NK-92 treated with Interleukin-12 subunit alpha and Interleukin-12 subunit beta, amount 100 ng/mL, for 24 hours (cell line): ENCODE data around the gene PRKD3.

Source experiments
- DNase-seq: peaks from one replicate; lab custom pipeline; 2025; lab: John Stamatoyannopoulos, UW

PRKD3 gene

DNA sequence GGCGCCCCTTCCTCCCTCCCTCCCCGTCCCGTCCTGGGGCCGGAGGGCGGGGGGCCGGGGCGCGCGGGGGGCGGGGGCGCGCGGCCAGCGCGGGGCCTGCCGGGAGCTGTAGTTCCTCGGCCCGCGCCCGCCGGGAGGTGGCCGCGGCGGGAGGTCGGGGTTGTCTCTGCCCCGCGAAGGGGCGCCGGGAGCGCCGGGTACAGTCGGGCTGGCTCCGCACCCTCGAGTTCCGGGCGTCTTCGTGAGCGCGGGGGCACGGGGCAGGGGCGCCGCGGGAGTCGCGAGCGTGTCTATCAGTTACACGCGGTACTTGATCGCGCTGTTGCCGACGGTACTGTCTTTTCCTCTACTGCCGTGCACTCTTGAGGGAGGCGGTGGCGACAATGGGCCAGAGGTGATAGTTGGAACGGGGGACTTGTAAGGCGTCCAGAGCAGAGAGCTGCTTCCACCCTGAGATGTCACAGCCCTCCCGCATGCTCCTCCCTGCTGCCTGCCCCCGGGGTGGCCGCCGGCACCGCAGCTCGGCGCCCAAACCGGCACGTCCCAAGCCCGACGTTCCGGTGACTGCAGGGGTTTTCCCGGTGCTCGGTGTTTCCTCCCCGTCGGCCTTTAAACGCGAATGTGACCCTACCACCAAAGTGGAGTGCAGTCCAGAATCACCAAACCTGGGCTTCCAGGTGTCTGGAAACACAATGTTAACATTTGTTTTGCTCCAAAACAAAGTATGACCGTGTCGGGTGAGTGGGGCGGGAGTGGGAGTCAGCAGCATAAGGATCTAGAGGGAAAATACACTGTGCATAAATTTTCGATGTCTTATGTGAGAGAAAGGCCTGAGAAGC lies at the start of gene PRKD3:
TSS of gene PRKD3 (minus strand) at position 48 of the 839 bp plus-strand sequence. CDS start 8,309 bp downstream, outside the sequence.
- DNase-seq, result no peak

DNA sequence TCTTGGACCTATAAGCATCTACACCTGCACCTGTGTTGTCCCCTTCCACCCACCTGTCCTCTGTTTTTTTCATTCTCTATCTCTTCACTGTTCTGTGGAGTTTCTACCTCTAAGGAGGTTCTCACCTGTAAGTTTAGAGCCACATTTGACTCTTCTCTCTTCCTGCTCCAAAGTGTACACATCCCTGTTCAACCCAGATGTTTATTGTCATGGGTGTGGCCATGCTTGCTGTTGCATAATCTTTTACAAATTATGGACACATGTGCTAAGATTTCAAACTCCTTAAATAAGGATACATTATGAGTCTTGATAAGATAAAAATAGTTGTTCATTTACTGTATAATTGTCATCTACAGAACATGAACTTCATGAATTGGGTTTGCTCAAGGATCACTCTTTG lies 47.4 kb upstream of the PRKD3 start:
- DNase-seq, result no peak

DNA sequence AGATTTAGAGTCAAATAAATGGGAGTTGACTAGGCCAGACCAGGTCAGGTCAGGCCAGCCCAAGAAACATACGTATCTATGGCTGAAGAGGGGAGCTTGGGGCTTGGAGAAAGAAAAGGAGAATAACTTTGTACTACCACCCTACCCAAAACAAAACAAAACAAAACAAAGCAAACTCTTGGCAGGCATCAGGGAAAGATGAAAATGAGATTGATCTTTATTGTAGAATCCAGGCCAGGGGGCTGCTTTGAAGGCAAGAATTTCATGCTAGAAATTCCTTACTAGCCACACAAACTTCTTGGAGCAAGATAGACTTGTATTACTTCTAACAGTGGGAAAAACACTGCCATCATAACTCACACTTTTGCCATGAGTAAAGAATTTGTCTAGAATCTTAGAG lies 46.0 kb upstream of the PRKD3 start:
- no peak for DNase-seq

DNA sequence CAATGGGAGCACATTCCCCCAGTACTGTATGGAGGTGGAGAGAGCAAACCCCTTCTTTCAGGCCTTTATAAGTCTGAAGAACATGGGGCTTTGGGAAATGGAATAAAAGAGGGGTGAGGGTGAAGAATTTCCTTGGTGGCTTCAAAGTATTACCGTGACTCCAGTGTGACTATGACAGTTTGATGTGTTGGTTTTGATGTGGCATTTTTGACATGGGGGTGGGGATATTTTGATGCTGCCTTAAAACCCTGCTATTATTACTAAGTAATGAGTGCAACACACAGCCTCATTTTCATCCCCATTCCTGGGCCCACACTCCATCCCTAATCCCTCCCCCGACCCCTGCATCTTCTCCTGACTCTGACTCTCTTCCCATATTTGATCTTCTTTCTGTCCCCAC lies 43.4 kb upstream of the PRKD3 start:
- DNase-seq, result no peak

DNA sequence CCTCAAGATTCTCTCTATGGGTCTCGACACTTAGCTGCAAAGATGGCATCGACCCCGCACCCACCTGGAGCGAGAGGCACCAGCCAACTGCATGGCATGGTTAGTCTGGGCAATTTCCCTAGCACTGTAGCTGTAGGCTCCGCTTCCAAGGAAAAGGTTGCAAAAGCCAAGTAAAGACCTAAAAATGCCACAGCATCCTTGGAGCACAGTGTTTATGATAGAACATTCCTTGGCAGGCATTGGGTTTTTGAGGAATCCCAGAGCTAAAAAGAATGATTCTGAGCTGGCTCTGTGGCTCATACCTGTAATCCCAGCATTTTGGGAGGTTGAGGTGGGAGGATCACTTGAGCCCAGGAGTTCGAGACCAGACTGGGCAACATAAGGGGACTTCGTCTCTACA lies 42.7 kb upstream of the PRKD3 start:
- no peak for DNase-seq

DNA sequence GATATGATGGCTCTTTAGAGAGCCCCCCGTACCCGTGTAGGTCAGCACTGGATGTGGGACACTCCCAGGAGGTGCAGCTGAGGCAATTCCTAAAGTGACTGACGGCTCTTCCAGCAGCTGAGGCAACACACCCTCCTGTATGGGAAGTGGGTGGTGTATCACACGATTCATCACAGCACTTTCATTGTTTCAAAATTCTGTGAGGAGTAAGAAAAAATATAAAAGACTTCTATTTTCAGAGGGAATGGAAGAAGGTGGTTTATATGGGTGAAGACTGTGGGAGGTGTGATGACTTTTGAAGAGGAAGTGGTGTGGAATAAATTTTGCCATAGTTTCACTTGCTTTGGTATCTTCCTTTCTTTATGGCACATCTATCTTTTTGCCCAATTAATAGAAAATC lies 42.1 kb upstream of the PRKD3 start:
- no peak for DNase-seq

DNA sequence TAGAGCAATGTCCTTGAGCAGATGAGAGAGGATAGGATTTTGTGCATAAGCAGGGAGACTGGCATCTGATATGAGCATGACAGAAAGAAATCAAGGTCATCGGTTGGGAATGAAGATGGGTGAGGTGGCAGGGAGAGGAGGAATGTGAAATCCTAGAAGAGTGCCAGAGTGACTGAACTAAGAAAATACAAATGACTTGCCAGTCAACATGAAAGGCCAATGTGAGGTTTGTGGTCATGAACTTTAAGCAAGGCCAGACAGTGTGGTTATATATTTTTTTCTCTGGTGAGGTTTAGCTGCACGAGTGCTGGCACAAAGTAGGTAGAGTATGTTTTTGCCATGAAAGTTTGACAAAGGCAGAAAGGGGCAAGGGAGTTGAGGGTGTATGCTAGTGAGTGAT lies 41.0 kb upstream of the PRKD3 start:
- no peak for DNase-seq

DNA sequence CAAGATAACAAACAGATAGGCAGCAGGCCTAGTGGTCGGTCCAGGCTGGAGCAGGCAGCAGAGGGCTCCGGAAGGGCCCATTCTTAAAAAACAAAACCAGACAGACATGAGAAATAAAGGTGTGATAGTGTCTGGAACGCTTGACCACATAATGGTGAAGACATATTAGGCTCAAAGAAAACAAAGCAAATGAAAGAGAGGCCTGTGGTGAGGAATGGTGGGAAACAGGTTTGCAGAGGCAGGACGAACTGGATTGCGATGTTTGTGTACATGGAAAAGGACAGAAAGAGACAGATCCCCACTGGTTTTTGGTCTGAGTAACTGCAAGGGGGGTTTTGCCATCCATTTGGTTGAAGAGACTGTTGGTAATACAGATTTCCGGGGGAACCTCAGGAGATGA lies 39.7 kb upstream of the PRKD3 start:
- DNase-seq, result no peak

DNA sequence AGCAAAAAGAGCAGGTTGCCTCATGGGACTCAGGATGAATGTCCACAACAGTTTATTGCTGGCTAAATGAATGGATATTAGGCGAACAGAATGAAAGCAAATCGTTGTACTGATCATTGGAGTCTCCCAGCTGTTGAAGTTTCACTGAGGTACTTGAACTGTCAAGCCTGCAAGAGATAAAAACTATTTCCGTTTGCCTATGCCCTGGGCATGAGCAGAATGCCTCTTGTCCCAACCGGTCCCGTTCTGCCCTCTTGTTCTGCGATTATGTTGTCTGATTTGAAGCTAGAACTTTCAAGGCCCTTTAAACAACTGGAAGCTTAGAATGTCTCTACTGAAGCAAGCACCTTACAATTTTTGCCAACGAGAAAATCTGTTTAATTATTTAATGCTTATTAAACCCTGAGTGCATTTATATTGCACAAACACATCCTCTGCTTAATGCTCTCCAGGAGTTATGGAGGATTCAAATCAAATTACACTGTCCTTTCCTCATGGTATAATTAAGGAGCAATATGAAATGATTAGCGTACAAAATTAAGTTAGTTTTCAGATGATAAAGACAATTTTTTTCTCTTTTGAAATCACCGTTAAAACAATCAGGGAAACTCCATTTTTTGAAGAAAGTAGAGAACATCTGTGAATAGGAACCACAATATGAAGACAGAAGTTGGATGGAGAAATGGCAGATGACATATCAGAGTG lies 37.5 kb upstream of the PRKD3 start:
- no peak for DNase-seq

DNA sequence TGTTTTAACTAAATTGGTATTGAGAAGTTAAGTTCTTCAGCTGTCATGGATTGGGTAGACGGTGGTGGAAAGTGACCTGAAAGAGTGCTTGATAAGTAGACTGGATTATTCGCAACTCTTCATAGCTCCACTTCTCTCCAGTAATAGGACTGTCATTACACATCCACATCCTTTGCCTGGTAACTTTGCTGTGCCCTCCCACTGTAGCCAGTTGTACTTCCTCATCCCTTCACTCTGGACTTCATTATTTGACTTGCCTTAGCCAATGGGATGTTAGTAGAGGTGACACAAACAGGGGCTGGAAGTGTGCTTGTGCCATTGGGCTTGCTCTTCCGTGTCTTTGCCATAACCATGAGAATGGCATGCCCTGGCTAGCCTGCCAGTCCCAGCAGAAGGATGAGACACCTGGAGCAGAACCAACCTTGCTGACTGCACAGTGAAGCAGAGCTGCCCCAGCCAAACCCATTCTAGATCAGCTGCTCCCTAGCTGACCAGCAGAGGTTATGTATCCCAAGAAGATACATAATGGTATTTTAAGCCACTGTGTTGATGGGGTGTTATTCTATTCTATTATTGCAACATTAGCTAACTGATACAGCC lies 36.7 kb upstream of the PRKD3 start:
- DNase-seq, result no peak

DNA sequence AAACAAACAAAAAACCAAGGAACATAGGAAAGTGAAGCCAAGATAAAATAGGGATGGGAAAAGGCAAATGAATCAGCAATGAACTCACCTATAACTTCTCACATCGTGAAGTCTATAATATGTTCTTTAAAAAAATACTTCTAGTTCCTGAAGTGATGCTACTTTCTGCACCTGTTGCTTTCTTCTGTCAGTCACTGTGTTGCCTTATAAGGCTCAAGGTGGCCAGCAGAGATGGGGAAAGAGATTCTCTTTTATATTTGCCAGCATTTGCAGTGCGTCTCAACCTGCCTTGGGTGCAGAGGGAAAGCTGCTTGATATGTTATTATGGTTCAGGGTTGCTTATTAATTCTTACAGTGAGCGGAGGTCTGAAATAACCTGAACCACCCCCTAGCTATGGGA lies 33.8 kb upstream of the PRKD3 start:
- no peak for DNase-seq

DNA sequence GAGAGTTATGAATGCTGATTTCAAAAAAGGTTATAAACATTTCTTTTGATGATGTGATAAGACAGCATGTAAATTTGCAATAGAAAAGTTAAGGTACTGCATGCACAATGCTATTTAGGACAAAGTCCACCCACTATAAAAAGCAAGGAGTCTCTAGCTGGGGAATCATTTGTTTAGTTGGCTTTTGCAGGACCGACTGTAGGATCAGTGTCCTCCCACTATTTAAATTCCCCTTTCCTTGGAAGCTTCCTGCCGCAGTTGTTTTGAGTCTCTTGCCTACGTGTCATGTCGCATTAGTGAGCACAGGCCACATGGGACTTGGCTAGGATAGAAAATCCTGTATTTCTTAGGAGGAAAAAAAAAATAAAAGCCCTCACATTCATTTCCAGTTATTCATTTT lies 32.9 kb upstream of the PRKD3 start:
- DNase-seq, result no peak

DNA sequence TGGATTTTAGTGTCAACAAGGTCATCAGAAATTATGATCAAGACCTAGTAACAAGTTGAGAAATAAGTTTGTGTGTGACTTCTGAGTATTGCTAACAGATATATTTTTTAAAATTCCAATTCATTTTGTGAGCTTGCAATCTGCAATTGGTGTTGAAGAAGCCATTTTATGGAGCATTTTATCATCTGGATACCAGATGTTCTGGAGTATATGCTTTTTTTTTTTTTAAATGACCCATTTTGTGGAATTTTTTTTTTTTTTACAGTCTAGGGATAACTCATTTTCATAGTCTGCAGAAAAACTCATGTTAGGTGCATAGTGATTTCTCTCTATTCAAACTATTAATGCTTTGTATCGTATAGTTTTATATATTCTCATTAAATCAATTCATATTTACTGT lies 32.4 kb upstream of the PRKD3 start:
- DNase-seq, result no peak

DNA sequence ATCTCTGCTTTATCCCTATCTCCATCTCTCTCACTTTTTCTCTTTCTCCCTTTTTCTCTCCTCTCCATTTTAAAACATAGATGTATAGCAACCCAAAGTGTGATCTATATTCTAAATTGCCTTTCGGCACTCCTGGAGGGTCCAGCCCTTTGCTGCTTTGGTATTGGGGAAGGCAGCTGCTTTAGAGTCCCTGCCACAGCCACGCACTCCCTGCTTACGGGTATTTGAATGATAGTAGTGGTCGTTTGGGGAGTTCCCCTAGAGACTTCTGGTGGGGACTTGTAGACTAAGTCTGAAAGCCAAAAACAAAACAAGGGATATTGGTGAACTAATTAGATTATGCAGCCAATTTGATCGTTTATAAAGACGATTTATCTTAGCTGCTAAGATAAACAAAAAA lies 31.7 kb upstream of the PRKD3 start:
- no peak for DNase-seq

DNA sequence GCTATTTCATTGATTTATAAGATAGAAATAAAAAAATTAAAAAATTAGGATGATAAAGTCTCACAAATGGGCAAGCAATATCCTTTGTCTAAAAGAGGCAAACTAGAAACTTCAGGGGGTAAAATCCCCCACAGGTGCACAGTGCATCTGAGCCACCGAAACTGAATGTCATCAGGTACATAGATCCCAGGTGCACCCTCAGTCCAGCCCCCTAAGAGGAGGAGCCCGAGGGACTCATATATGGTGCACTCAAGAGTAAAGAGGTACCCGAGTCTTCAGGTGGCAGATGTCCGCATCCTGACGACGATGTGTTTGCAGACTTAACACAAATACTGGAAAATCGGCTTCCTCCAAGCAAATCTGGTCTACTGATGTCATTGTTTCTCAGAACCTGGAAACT lies 31.1 kb upstream of the PRKD3 start:
- no peak for DNase-seq

DNA sequence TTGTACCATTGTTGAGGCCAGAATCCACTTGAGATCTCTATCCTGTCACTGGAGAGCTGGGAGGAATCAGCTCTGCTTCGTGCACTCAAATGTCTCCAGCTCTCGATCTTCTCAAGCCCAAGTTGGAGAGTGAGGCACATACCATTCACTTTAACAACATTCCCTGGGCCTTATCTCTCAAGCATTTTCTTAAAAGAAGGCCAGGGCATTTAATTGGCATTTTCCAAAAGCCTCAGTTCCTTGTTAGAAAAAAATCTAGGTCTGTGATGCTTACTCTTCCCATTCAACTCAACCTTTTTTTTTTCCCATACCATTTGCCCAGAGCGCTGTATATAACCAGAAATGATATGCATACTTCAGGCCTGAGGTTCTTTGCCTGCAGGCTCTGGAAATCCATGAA lies 29.9 kb upstream of the PRKD3 start:
- no peak for DNase-seq

DNA sequence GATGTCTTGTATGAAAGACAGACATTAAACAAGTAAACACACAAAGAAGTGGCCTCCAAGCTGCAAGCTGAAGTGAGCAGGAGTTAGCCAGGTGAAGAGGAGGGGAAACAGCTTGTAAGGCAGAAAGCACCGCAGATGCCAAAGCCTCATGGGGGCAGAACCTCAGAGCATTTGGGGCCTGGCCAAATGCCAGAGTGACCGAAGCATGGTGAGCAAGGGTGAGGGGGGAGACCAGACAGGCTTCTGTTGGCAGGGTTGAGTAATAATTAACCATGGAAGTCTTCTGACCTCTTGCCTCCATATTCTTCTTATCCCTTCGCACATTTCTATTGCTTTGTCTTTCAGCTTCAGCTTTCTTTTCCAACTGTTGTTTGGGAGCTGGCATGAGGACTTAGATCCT lies 25.4 kb upstream of the PRKD3 start:
- DNase-seq, result no peak

DNA sequence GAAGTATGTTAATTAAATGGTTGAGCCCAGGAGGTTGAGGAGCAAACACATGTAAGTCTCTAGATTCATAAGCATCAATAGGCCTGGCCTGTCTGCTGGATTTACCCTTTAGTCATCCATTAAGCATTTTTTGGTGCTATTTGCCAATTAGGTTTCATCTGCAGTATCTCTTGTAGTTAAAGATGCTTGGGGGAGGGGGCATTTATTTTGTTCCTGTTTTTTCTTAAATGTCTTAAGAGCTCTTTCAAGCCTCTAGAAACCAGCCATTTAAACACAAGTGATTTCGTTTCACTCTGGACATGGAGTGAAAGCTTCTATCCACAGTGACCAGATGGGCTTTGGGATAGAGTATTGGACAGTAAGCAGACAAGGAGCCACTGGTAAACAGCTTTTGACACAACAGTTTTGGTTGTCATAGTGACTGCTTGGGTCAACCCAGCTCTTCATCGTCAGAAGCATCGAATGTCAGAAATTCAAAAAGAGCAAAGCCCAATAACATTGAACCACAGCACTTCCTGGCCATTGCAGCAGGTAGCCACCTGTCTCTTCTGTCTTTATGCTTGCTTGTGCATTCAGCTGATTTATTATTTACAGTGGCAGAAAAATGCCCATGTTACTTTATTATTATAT lies 24.7 kb upstream of the PRKD3 start:
- DNase-seq, result no peak

DNA sequence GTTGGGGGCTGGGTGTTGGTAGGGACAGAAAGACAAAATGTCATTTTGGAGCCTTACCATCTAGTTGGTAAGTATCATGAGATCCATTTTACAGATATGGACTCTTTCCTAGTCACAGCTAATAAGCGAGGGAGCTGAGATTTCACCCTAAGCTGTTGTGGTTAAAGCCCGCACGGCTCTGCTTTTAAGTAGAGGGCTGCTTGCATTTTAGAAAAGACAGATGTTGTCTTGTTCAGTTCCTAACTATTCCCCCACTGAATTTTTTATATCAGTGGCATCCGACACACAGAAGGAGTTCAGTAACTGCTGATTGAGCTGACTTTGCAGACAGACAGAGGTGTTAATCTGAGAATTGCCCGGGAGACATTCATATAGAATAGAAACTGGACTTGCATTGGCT lies 23.5 kb upstream of the PRKD3 start:
- DNase-seq, result no peak

DNA sequence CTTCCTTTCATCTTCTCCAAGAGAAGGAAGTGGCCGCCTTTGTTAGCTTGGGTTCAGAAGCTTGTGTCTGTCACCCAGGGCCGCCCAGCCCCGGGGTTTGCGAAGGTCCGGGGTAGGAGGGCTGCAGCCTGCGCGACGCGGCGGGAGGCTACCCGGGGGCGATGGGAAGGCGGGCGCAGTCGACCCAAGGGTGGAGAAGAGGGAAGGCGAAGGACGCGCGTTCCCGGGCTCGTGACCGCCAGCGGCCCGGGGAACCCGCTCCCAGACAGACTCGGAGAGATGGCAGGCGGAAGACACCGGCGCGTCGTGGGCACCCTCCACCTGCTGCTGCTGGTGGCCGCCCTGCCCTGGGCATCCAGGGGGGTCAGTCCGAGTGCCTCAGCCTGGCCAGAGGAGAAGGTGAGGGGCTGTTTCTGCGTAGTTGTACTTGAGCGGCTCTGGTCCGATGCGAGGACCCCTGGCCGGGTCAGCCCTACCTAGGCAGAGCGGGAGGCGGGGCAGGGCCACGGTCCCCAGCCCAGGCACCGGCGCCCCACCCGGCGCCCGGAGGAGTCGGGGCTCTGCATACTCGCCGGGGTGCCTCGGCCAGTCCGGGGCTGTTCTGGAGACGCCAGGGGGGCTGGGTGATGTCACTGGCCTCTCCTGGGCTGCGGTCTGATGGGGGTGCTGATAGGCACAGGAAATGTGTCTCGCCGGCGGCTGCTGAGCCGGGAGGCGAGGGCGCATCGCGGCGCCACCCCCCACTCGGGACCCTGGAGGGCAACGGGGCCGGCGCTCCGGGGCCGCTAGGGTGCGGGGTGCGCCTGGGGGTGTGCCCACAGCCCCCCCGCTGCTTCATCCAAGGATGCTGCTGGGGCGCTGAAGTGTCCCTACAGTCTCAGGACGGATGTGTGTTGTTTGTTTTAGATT lies 20.1 kb upstream of the PRKD3 start, which contains the start of gene QPCT:
TSS of gene QPCT (plus strand) at position 178 of the 909 bp plus-strand sequence. CDS start at position 280, 102 bp downstream.
- no peak for DNase-seq
